H1 (cell line): ENCODE results near the gene MEI1. TPM values are rescaled to one million over a fixed set of nuclear protein-coding genes. Genes with fewer than 3 reads are reported as not detected.

Experiments used
- CTCF ChIA-PET: fragments of 300-600 bp; sonication (Branson Sonifier 250); formaldehyde crosslinking; loops from one replicate; lab custom pipeline; 2021; ENCODE audit not compliant: partially characterized antibody; lab: Charles Lee
- POLR2A ChIA-PET: fragments of 300-600 bp; sonication (Branson Sonifier 250); formaldehyde crosslinking; loops from one replicate; lab custom pipeline; 2021; ENCODE audit warnings: inconsistent platforms; ENCODE audit not compliant: partially characterized antibody; lab: Charles Lee
- DNase-seq, 2 experiments: peaks; one replicate each; pipeline versions ENCODE4 v3.0.0 to v3.0.0-alpha.2; 2010 to 2022; ENCODE audit warnings: low spot score in 2 of 2, low read depth in 1 of 2, mixed read lengths in 1 of 2
- FAIRE-seq: peaks from 2 replicates; lab custom pipeline; 2011; peaks lifted over from hg19 to GRCh38; lab: Jason Lieb, UNC
- H2AFZ ChIP-seq: 2 replicates; pipeline ENCODE4 v1.8.1; 2012; ENCODE audit warnings: low read length, inconsistent platforms
- H2AK5ac ChIP-seq: 2 replicates; pipeline ENCODE4 v1.6.1; 2013; ENCODE audit warnings: low read depth, low read length
- H2BK120ac ChIP-seq: replicated peaks from 2 replicates; pipeline ENCODE3; 2013; ENCODE audit warnings: low read depth, low read length, inconsistent platforms
- H2BK12ac ChIP-seq: 2 replicates; pipeline ENCODE4 v1.6.1; 2013; ENCODE audit warnings: low read depth, low read length
- H2BK15ac ChIP-seq: 2 replicates; pipeline ENCODE4 v1.6.1; 2013; ENCODE audit warnings: low read length
- H2BK20ac ChIP-seq: 2 replicates; pipeline ENCODE4 v1.6.1; 2013; ENCODE audit warnings: low read length
- H2BK5ac ChIP-seq: 2 replicates; pipeline ENCODE4 v1.6.1; 2013; ENCODE audit warnings: low read depth, low read length
- H3K14ac ChIP-seq: 2 replicates; pipeline ENCODE4 v1.6.1; 2013; ENCODE audit warnings: inconsistent platforms; ENCODE audit not compliant: insufficient read length
- H3K18ac ChIP-seq: 2 replicates; pipeline ENCODE4 v1.6.1; 2013; ENCODE audit warnings: low read length; ENCODE audit errors: extremely low read depth
- H3K23ac ChIP-seq: 2 replicates; pipeline ENCODE4 v1.6.1; 2013; ENCODE audit warnings: inconsistent platforms; ENCODE audit not compliant: insufficient read length
- H3K23me2 ChIP-seq: 2 replicates; pipeline ENCODE4 v1.6.1; 2013; ENCODE audit warnings: low read depth, low read length
- H3K27ac ChIP-seq: 2 replicates; pipeline ENCODE4 v1.6.1; 2011; ENCODE audit warnings: low read depth, low read length, inconsistent platforms
- H3K27me3 ChIP-seq, 4 experiments: replicated peaks in 1 of 4; 1 replicate in 1 of 4; 2 replicates in 3 of 4; pipeline versions ENCODE4 v1.6.1 to v1.8.1; 2011 to 2013; ENCODE audit warnings: low read length in 3 of 4, mild to moderate bottlenecking in 3 of 4, inconsistent platforms in 2 of 4, mixed read lengths in 2 of 4, moderate library complexity in 1 of 4; ENCODE audit not compliant: control insufficient read depth in 3 of 4, insufficient read depth in 3 of 4; ENCODE audit errors: extremely low read depth in 1 of 4
- H3K36me3 ChIP-seq, 4 experiments: 2 replicates each; pipeline versions ENCODE4 v1.6.1 to v1.8.1; 2011 to 2013; ENCODE audit warnings: mild to moderate bottlenecking in 4 of 4, low read length in 3 of 4, moderate library complexity in 2 of 4, control low read depth in 1 of 4, inconsistent platforms in 1 of 4; ENCODE audit not compliant: insufficient read depth in 4 of 4, control insufficient read depth in 2 of 4
- H3K4ac ChIP-seq: replicated peaks from 2 replicates; pipeline ENCODE3; 2013; ENCODE audit warnings: low read length, low read depth, mixed read lengths, inconsistent platforms; ENCODE audit not compliant: insufficient read length
- H3K4me1 ChIP-seq, 4 experiments: replicated peaks in 1 of 4; 1 replicate in 1 of 4; 2 replicates in 3 of 4; pipeline versions ENCODE4 v1.6.1 to v1.8.1; 2011 to 2013; ENCODE audit warnings: low read length in 3 of 4, inconsistent platforms in 2 of 4, mixed read lengths in 1 of 4; ENCODE audit not compliant: insufficient read depth in 4 of 4, control insufficient read depth in 3 of 4
- H3K4me2 ChIP-seq, 2 experiments: 2 replicates each; pipeline versions ENCODE4 v1.6.1 to v1.8.1; 2011 to 2013; ENCODE audit warnings: low read depth in 2 of 2, low read length in 2 of 2, control low read depth in 1 of 2, inconsistent platforms in 1 of 2, mild to moderate bottlenecking in 1 of 2; ENCODE audit not compliant: insufficient read depth in 1 of 2
- H3K4me3 ChIP-seq, 4 experiments: fragments of 200-600, 300-600 bp in 1 of 4; sonication (generic), shearing (Covaris generic), sonication (Bioruptor Twin) in 1 of 4; 2 replicates each; pipeline versions ENCODE4 v1.5.1 to v1.8.1; 2011 to 2016; ENCODE audit warnings: low read length in 4 of 4, low read depth in 3 of 4, control low read depth in 2 of 4, inconsistent platforms in 2 of 4, mild to moderate bottlenecking in 2 of 4, mixed read lengths in 1 of 4, moderate library complexity in 1 of 4; ENCODE audit not compliant: insufficient read depth in 2 of 4; ENCODE audit errors: extremely low read depth in 1 of 4
- H3K56ac ChIP-seq: replicated peaks from 2 replicates; pipeline ENCODE3; 2013; ENCODE audit warnings: low read depth, mild to moderate bottlenecking, mixed read lengths, low read length, inconsistent platforms; ENCODE audit not compliant: insufficient read length
- H3K79me1 ChIP-seq: 2 replicates; pipeline ENCODE4 v1.6.1; 2013; ENCODE audit warnings: low read depth, low read length, control low read depth
- H3K79me2 ChIP-seq, 2 experiments: 2 replicates each; pipeline versions ENCODE4 v1.6.1 to v1.8.1; 2012 to 2013; ENCODE audit warnings: low read length in 2 of 2, mild to moderate bottlenecking in 2 of 2, inconsistent platforms in 1 of 2; ENCODE audit not compliant: insufficient read depth in 2 of 2, control insufficient read depth in 1 of 2
- H3K9ac ChIP-seq, 4 experiments: replicated peaks in 1 of 4; 1 replicate in 1 of 4; 2 replicates in 3 of 4; pipeline versions ENCODE4 v1.6.1 to v1.8.1; 2011 to 2013; ENCODE audit warnings: low read depth in 3 of 4, low read length in 3 of 4, control low read depth in 2 of 4, mild to moderate bottlenecking in 2 of 4, moderate library complexity in 2 of 4, inconsistent platforms in 1 of 4; ENCODE audit errors: extremely low read depth in 1 of 4
- H3K9me3 ChIP-seq, 2 experiments: 2 replicates each; pipeline versions ENCODE4 v1.6.1 to v1.8.1; 2012 to 2013; ENCODE audit warnings: mild to moderate bottlenecking in 2 of 2, moderate library complexity in 2 of 2, control low read depth in 1 of 2, inconsistent platforms in 1 of 2, low read depth in 1 of 2, low read length in 1 of 2, mixed read lengths in 1 of 2; ENCODE audit not compliant: insufficient read depth in 2 of 2
- H4K20me1 ChIP-seq, 2 experiments: replicated peaks in 1 of 2; 2 replicates each; pipeline versions ENCODE3 to v1.8.1; 2011 to 2013; ENCODE audit warnings: inconsistent platforms in 2 of 2, low read length in 2 of 2, mild to moderate bottlenecking in 1 of 2; ENCODE audit not compliant: insufficient read depth in 2 of 2, control insufficient read depth in 1 of 2
- H4K5ac ChIP-seq: 2 replicates; pipeline ENCODE4 v1.6.1; 2013; ENCODE audit warnings: low read length, low read depth, mixed read lengths, inconsistent platforms; ENCODE audit not compliant: insufficient read length
- H4K8ac ChIP-seq: 2 replicates; pipeline ENCODE4 v1.8.0; 2013; ENCODE audit warnings: mild to moderate bottlenecking, moderate library complexity, low read length, inconsistent platforms; ENCODE audit not compliant: insufficient read depth; ENCODE audit errors: extremely low read depth
- H4K91ac ChIP-seq: replicated peaks from 2 replicates; pipeline ENCODE3; 2013; ENCODE audit warnings: low read length, mixed read lengths, inconsistent platforms; ENCODE audit not compliant: insufficient read length
- E2F6 ChIP-seq: IDR thresholded peaks from 2 replicates; pipeline ENCODE4 v1.6.1; 2012; ENCODE audit warnings: inconsistent platforms
- HDAC2 ChIP-seq, 2 experiments: fragments of 300-600 bp in 1 of 2; sonication (generic) in 1 of 2; IDR thresholded peaks; 2 replicates each; pipeline ENCODE4 v1.6.1; 2011 to 2012; ENCODE audit warnings: low read depth in 2 of 2, low read length in 2 of 2, mild to moderate bottlenecking in 2 of 2, moderate library complexity in 2 of 2, borderline replicate concordance in 1 of 2, inconsistent platforms in 1 of 2
- KDM1A ChIP-seq: fragments of 200-600, 300-600 bp; sonication (generic); IDR thresholded peaks from 2 replicates; pipeline ENCODE4 v1.7.1; 2016; ENCODE audit warnings: mild to moderate bottlenecking, low read length, borderline replicate concordance
- RAD21 ChIP-seq, 2 experiments: IDR thresholded peaks in 1 of 2; conservative IDR thresholded peaks in 1 of 2; 2 replicates each; pipeline ENCODE4 v1.6.1; 2011; ENCODE audit warnings: low read depth in 2 of 2, low read length in 2 of 2, improper control_type of control experiment in 1 of 2, inconsistent platforms in 1 of 2, mild to moderate bottlenecking in 1 of 2, moderate library complexity in 1 of 2
- WGBS, 2 experiments: shearing (Covaris generic) in 1 of 2; methylation state at CpG; one replicate each; pipeline versions ENCODE4 v1.1.6 to v1.1.7; 2013 to 2015; ENCODE audit warnings: low lambda C conversion rate in 2 of 2, mixed read lengths in 2 of 2, inconsistent platforms in 1 of 2, low coverage in 1 of 2, missing lambda C conversion rate in 1 of 2; ENCODE audit not compliant: insufficient replicate concordance in 2 of 2, insufficient coverage in 1 of 2, insufficient read length in 1 of 2; ENCODE audit errors: extremely low coverage in 1 of 2, missing lambda C conversion rate in 1 of 2; 5-methylcytosine and 5-hydroxymethylcytosine counted together
- polyA plus RNA-seq, 7 experiments: library from polyadenylated mRNA; depleted of rRNA in 3 of 7; stranded (reverse) in 5 of 7; unstranded in 2 of 7; fragments of >200 nt in 5 of 7; fragments of 200-250 nt in 2 of 7; gene quantifications; 1 replicate in 5 of 7; 2 replicates in 1 of 7; 4 replicates in 1 of 7; pipeline versions ENCODE4 v1.2.1 to v1.2.3, GENCODE V29; 2011 to 2013; ENCODE audit warnings: missing spikeins in 2 of 7, mixed read lengths in 2 of 7
- total RNA-seq: library from RNA; stranded (reverse); fragmentation: NEBNext Ultra II Directional; extraction: Animal tissue kit (Norgen Biotek cat#: 25700); gene quantifications from 2 replicates; pipeline ENCODE4 v1.2.1, GENCODE V29; 2021

Gene MEI1
- total and polyA plus RNA-seq, 2 of the 8 experiments (the other 6 are each of a cell fraction or from before 2014, with no cell fraction given): 0.27 to 0.54 TPM

GRCh38 chr22:41831828-41832552, 132.7 kb downstream of the MEI1 start:
- Histone ChIP-seq H2BK5ac (peak overlapping the region; percentile 97), H3K79me1 (peaks cover 9% of the 10 kb centered on the region; the same call in 1 of the 2 replicates), H4K91ac (peak overlapping the region; percentile 97), H3K23ac (no peak overlapping the region), H3K14ac (no peak overlapping the region), H2BK120ac (peak overlapping the region; percentile 41), H4K8ac (peak overlapping the region; percentile 95), H3K4me3 (peak overlapping the region; percentile 30 to 87 (median 36); a peak in 7 of 8 replicates), H3K56ac (peak overlapping the region; percentile 20), H3K36me3 (peaks cover 5 to 17% (median 14%) of the 10 kb centered on the region in 4 experiments; a peak in 7 of 8 replicates), H3K23me2 (peaks cover 5% of the 10 kb centered on the region), H4K5ac (peak overlapping the region; percentile 52), H3K4ac (peak overlapping the region; percentile 64), H2BK12ac (peak overlapping the region; percentile 86), H2BK15ac (no peak overlapping the region), H3K4me2 (peak overlapping the region; percentile 65 to 78), H2BK20ac (peak overlapping the region; percentile 67; the same call in 1 of the 2 replicates), H3K27me3 (no peaks in the 10 kb centered on the region), H4K20me1 (peaks cover 0 to 5% of the 10 kb centered on the region in 2 experiments), H3K9ac (peak overlapping the region in 3 of 4 experiments; percentile 57 to 76 (median 75); a peak in 5 of 7 replicates), H2AFZ (no peak overlapping the region), H3K18ac (peak overlapping the region; percentile 94), H3K79me2 (peaks cover 20 to 35% of the 10 kb centered on the region in 2 experiments), H2AK5ac (peak overlapping the region; percentile 31; the same call in 1 of the 2 replicates), H3K4me1 (peaks cover 0 to 5% (median 1%) of the 10 kb centered on the region in 4 experiments; a peak in 3 of 7 replicates), H3K9me3 (no peaks in the 10 kb centered on the region), H3K27ac (peak overlapping the region; percentile 91)
- DNase-seq: no peak
- ChIA-PET CTCF (interaction anchor here (1.0 to 6.0 kb wide), 7 partner anchors 10 to 134 kb away, joined by 3 to 27 read pairs (median 4); partner anchors contain the start of gene MEI1), POLR2A (interaction anchor here (0.7 to 8.5 kb wide), 14 partner anchors 12 to 254 kb away, joined by 3 to 85 read pairs (median 4); partner anchors contain the start of genes CCDC134, CENPM, DESI1 and XRCC6)
- WGBS, 2 experiments: 11% methylated on average over 17 of the region's 17 CpGs; no CpG with 5 or more reads in 1 of the 2 experiments
- no peak for FAIRE-seq
- TF ChIP-seq E2F6: peak; percentile 31; the same call in 1 of the 2 replicates
- peak in 1 of 2 experiments; percentile 95; a peak in 1 of 4 replicates for TF ChIP-seq HDAC2 (IDR thresholded peaks at IDR 0.05; ENCODE audit: borderline replicate concordance in 1 of 2, low read depth in 2 of 2, low read length in 2 of 2)
- no peak for TF ChIP-seq RAD21 (IDR thresholded peaks at IDR 0.05 in 1 of 2, conservative IDR thresholded peaks at IDR 0.05 in 1 of 2; ENCODE audit: low read depth in 2 of 2, low read length in 2 of 2)
- peak; percentile 98 for TF ChIP-seq KDM1A
